GM19099 (cell line): ENCODE data around the gene KDM4F.
"Not testable (repeated sequence)": the region's sequence is repeated elsewhere in the genome, so short reads cannot be mapped to it uniquely, and the experiment has no call there.

Experiments
- POLR2A ChIP-seq: IDR thresholded peaks from 3 replicates; pipeline ENCODE4 v1.6.1; 2011; ENCODE audit warnings: low read depth; ENCODE audit not compliant: insufficient read length; ENCODE audit errors: extremely low read depth

KDM4F gene

GRCh38 chr11:95049122-95049521, at the start of gene KDM4F:
Gene KDM4F (plus strand): TSS chr11:95049422.
- TF ChIP-seq POLR2A, result not testable (repeated sequence)

GRCh38 chr11:95003716-95004115, 45.5 kb upstream of the KDM4F start:
- no peak for TF ChIP-seq POLR2A

DNA sequence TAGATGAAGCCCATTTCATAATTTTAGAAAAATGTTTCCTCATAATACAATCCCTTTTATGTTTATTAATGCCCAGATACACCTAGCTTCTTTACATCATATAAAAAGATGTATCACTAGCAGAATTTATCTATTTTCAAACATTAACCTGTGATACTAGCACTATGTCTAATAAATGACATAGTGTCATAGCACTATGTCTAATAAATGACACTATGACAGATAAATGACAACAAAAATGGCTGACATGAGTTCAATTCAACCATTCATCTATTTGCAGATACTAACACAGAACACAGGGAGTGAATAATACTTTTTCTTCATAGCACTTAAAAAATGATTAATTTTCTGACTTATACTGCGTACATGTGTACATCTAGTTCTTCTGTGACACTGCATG, 43.6 kb upstream of the KDM4F start:
- TF ChIP-seq POLR2A, result no peak

DNA sequence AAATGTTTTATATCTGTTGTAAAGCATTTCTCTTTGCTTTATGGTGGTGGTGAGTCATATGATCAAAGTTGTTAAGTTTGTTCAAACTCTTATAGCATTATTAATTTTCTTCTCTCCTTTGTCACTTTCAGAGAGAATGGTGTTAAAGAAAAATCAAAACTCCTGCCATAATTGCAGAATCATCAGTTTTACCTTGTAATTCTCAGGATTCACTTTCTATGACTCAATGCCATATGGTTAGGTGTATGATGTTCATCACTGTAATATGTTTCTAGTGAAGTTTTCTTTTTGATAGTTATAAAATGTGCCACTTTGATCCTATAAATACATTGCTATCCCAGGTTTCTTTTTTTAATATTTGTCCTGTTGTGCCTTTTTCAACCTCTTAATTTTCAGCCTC, 37.8 kb upstream of the KDM4F start:
- no peak for TF ChIP-seq POLR2A

DNA sequence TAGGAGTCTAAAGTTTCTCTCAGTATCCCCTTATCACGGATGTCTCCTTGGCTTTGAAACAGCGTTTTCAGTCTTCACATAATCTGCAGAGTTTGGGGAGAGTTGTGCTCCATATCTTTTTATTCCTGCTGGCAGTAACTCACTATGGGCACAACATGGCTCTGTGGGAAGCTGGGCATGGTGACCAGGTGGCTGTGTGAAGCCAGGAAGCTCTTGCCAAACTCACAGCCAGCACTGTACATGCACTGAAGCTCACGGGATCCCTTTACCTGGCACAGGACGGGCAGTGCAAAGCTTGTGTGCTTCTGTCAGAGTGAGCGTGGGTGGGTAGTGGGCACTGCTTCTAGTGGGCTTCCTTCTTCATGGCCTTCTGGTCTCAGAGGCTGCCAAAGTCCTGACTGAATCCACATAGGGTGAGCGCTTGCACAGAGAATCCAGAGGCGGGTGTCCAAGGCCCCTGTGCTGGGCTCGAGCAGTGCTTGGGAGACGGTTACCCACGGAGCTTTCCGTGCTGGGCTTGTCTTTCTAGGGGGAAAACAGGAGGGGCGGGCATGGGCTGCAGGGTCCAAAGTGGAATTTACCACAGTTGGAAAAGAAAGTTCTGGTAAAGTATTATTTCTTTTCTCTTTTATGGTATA, 34.9 kb upstream of the KDM4F start:
- no peak for TF ChIP-seq POLR2A

DNA sequence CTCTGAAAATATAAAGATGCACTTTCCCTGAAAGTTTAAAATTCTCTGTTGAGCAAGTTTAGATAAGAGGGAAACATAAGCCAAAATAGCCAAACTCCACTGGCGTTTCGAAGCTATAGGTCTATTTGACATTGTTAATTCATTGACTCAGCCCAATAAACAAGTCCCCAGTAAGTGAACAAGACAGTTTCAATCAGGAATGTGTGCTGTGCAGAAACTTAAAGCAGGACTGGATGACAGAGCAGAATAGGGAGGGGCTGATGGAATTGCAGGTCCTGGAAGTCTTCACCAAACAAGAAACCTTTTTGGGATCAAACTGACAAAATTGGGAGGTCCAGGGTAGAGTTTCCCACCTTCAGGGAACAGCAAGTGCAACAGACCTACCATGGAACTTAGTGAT, 33.1 kb upstream of the KDM4F start:
- no peak for TF ChIP-seq POLR2A

DNA sequence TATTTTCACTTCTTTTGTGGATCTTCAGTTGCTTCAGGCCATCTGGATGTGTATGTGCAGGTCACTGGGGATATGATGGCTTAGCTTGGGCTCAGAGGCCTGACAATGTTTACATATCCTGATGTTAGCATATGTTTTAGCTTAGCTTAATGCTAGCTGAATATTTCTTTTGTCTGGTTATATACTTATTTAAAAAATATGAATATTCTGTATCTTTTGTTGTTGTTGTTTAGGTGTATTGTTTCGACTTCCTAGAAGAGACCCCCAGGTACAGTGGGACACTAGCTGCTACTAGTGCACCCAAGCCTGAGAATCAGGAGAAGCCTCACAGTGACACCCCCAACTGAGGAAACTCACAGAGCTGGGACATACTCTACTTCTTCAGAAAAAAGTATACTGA, 24.3 kb upstream of the KDM4F start, which contains the start of gene KDM4E:
Gene KDM4E (plus strand): TSS at position 301 of the 400 bp plus-strand sequence. CDS start 300 bp downstream, outside the sequence.
- no peak for TF ChIP-seq POLR2A

GRCh38 chr11:95028357-95028756, 20.9 kb upstream of the KDM4F start:
- no peak for TF ChIP-seq POLR2A

DNA sequence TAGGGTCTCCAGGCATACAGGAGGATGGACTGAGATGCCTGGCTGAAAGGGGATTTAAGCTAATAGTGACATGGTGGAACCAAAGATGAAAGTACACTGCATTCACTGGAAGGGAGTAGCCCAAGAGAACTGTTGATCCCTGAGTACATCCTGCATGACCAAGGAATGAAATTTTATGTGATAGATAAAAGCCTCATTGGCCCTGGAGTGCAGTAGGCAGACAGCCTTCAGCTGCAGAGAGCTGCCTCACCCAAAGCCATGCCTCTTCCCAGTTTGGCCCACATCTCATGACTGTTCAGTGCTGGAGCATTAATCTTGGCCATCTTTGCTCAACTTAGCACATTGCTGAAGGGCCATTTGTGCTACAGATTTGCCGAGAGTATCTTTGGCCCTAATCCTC, 16.2 kb upstream of the KDM4F start:
- no peak for TF ChIP-seq POLR2A

- TF ChIP-seq POLR2A, result no peak
Observed at GRCh38 chr11:95035316-95035715, 13.9 kb upstream of the KDM4F start.

GRCh38 chr11:95042239-95042638, 7.0 kb upstream of the KDM4F start:
- no peak for TF ChIP-seq POLR2A

- TF ChIP-seq POLR2A, result no peak
Observed at GRCh38 chr11:95042906-95043305, 6.3 kb upstream of the KDM4F start.

GRCh38 chr11:95044010-95044409, 5.2 kb upstream of the KDM4F start:
- TF ChIP-seq POLR2A, result no peak

GRCh38 chr11:95045812-95046211, 3.4 kb upstream of the KDM4F start:
- no peak for TF ChIP-seq POLR2A

- no peak for TF ChIP-seq POLR2A
Observed at GRCh38 chr11:95050595-95051202, 1.5 kb downstream of the KDM4F start.

GRCh38 chr11:95054356-95054755, 5.1 kb downstream of the KDM4F start:
- TF ChIP-seq POLR2A, result no peak

DNA sequence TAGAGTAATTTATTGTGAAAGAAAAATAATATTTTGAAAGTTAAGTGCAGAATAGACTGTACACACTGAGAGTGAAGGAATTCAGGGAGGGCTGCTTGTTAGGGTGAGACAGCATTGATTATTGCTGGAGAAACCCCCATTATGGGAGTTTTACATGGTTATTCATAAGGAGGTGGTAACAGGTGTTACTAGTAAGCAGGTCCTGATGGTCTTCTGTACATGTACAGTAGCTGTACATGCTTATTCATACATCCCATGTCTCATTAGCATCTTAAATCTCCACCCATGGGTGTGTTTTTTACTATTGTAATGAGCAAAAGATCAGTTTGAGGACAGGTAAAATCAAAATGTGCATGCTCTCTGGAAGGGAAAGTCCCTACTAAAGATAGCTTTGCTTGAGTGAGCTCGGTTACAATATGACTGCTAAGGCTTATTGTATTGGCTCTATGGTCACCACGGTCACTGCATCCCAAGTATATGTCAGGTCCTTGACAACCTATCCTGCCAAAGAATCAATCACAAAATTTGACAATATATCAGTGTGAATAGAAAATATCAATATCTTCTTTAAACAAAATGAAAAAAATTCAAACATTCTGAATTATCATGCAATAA, 6.2 kb downstream of the KDM4F start:
- no peak for TF ChIP-seq POLR2A

GRCh38 chr11:95057959-95058358, 8.7 kb downstream of the KDM4F start:
- no peak for TF ChIP-seq POLR2A
